NCI-H524 (cell line): ENCODE measurements around the gene SLC34A2.
"Not testable (repeated sequence)": the region's sequence is repeated elsewhere in the genome, so short reads cannot be mapped to it uniquely, and the experiment has no call there.

ENCODE experiments used
- DNase-seq, 2 experiments: peaks; one replicate each; lab custom pipeline; 2025; lab: John Stamatoyannopoulos, UW

Gene SLC34A2

DNA sequence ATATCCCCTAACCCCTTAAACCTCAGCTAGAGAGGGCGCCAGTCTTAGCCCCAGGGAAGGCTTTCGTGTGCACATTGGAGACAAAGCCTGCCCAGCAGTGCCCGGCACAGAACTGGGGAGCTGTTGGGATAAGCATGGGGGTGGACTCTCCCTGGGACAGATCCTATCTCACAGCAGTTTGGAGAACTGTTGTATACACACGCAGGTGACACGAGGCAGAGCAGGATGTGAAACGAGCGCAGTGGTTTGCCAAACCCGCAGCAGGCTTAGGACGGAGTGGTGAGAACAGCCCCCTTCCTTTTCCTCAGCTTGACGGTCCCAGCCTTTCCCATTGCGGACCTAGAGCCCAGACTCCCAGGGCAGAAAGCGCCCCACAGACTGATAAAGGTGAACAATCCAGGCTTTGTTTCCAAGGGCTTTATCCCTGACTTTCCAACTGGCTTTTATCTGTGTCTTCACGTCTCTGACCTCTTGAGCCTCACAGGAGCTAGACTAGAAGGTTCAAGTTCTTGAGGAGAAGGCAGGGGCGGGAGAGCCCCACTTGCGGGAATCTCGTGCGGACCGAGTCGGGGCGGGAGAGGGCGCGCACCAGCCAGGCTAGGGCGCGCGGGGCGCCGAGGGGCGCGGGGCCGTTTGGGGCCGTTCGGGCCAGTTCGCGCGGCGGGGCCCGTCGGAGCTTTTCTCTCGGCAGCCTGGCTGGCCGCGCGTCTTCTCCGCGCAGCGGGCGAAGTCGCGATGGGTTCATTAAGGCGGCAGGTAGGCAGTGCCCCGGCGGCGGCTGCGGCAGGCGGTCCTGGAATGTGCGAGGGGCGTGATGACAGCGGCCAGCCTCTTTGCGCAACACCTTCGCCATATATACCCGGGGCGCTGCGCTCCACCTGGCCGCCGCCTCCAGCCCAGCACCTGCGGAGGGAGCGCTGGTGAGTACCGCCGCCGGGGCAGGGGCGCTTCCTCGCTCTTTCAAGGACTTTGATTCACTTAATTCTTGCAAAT, at the start of gene SLC34A2:
TSS of gene SLC34A2 (plus strand) at position 881 of the 993 bp plus-strand sequence. CDS start 6,650 bp downstream, outside the sequence.
- peak in 1 of 2 experiments; percentile 39 for DNase-seq

- no peak for DNase-seq
Observed at GRCh38 chr4:25608644-25609043, 47.0 kb upstream of the SLC34A2 start.

DNA sequence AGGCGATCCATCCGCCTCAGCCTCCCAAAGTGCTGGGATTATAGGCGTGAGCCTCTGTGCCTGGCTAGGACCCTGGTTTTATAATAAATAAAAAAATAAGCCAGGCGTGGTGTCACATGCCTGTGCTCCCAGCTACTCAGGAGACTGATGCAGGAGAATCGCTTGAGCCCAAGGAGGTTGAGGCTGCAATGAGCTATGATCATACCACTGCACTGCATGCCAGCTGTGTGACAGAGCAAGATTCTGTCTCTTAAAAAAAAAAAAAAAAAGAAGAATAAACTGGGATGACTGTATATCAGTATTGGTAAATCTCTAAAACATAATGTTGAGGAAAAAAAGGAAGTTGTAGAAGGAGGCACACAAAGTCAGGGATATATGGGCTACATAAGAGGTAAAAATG, 45.7 kb upstream of the SLC34A2 start:
- no peak for DNase-seq

GRCh38 chr4:25613613-25614012, 42.0 kb upstream of the SLC34A2 start:
- not testable (repeated sequence) for DNase-seq

GRCh38 chr4:25614807-25615206, 40.8 kb upstream of the SLC34A2 start:
- DNase-seq, result no peak

- DNase-seq, result no peak
Observed at GRCh38 chr4:25621027-25621930, 34.4 kb upstream of the SLC34A2 start.

GRCh38 chr4:25624616-25625015, 31.0 kb upstream of the SLC34A2 start:
- no peak for DNase-seq

DNA sequence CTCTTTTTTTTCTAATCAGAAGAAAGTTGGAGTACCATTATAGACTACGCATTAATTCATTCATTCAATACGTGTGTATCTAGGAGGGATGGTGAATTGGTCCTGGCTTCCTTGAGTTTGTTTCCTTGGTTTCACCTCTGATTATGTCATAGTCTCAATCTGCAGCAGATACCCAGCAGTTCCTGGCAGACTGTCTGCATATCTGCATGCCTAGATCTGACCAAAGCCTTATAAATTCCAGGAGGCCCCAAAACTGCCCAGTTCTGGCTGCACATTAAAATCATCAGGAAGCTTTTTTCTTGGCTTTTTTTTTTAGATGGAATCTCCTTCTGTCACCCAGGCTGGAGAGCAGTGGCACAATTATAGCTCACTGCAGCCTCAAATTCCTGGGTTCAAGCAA, 27.2 kb upstream of the SLC34A2 start:
- DNase-seq, result no peak

DNA sequence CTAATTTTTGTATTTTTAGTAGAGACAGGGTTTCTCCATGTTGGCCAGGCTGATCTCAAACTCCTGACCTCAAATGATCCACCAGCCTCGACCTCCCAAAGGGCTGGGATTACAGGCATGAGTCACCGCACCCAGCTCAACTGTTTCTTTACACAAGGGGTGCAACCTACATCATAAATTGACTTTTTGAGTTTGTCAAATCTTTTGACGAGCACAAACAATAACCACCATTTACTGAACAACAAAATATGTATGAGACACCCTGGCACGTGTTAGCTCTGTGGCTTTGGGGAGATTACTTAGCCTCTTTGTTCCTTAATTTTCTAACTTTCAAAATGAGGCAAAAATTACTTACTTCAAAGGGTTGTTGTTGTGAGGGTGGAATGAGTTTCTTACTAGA, 23.5 kb upstream of the SLC34A2 start:
- DNase-seq, result no peak

DNA sequence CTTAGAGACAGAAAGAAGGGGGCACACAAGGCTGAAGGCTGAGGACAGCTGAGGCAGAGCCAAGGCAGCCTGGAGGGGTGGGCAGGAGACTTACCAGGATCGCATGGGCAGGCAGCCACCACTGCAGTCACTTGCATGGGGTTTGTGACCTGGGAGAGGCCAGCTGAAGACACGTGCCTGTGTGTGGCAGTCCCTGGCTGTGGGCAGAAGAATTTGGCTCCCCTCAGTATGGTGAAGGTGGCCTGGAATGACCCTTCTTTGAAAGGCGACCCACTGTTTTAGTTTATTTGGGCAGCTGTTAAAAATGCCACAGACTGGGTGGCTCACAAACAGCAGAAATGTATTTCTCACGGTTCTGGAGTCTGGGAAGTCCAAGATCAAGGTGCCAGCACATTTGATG, 22.1 kb upstream of the SLC34A2 start:
- no peak for DNase-seq

DNA sequence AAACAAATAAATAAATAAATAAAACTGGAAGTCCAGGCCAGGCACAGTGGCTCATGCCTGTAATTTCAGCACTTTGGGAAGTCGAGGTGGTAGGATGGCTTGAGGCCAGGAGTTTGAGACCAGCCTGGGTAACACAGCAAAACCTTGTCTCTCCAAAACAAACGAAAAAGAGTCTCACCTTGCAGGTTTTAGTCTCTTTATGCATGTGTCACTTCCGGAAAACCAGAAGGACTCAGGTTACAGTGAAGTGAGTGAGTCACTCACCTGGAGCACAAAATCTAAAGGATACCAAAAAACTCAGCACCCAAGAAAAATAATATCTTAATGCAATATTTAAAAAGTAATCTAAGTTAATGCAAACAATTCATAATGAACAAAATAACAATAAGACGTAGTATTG, 20.1 kb upstream of the SLC34A2 start:
- no peak for DNase-seq

GRCh38 chr4:25637581-25638220, 17.9 kb upstream of the SLC34A2 start:
- DNase-seq, result no peak

GRCh38 chr4:25638221-25638601, 17.4 kb upstream of the SLC34A2 start:
- no peak for DNase-seq

DNA sequence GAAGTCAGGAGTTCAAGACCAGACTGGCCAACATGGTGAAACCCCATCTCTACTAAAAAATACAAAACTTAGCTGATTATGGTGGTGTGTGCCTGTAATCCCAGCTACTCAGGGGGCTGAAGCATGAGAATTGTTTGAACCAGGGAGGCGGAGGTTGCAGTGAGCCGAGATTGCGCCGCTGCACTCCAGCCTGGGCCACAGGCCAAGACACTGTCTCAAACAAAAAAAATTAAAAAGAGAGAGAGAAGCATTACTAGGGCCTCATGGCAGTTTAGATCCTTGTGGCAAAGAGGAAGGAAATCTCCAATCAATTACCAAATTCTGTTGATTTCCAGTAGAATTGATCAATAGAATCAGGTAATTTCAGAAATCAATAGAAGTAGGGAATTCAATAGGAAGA, 16.8 kb upstream of the SLC34A2 start:
- DNase-seq, result no peak

DNA sequence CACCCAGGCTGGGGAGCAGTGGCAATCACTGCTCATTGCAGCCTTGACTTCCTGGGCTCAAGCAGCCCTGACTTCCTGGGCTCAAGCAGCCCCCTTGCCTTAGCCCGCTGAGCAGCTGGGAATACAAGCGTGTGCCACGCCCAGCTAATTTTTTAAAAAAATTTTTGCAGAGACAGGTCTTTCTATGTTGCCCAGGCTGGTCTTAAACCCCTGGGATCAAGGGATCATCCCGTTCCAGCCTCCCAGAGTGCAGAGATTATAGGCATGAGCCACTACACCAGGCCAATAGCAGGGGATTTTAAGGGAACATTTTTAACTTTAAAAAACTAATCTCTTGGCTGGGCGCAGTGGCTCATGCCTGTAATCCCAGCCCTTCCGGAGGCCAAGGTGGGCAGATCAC, 5.3 kb upstream of the SLC34A2 start:
- no peak for DNase-seq

- DNase-seq, result no peak
Observed at GRCh38 chr4:25651682-25652081, 4.0 kb upstream of the SLC34A2 start.

DNA sequence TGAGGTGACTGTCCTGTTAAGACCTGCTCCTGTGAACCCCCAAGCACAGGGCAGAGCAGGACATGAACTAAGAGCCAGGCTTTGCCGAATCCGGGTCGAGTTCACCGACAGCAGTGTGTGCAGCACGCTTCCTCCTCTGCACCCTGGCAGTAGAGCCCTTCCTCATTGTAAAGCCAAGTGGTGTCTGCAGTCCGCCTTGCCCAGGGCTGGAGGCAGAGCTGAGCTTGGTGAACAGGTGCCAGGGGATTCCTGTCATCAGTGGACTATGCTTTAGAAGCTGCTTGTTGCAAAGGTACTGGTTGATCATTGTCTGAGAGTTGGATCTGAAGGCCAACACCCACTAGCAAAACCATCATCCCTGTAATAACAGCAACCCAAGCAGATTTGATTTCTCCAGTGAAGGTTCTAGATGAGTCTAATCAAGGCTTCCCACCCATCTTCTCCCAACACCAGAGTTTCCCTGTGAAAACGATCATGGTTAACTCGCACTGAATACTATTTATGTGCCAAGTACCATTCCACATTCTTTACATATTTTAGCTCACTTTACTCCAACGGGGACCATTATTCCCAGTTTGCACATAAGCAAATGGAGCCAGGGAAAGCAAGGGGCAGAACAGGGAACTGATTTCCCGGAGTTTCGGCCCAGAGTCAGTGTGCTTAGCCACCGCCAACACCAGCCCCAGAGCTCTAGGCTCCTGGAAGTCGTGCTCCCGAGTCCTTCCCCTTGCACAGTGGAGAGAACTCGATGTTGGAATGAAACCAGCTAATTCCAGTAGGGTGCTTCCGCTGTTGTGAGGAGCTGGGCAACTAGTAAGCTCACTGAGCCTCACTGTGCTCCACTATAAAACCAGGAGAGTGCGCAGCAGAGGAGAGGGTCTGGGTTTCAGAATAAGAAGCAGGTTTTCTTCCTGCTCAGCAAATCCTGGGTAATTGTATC, 1.4 kb upstream of the SLC34A2 start:
- no peak for DNase-seq

GRCh38 chr4:25656031-25656430, 380 bp downstream of the SLC34A2 start:
- DNase-seq, result no peak

DNA sequence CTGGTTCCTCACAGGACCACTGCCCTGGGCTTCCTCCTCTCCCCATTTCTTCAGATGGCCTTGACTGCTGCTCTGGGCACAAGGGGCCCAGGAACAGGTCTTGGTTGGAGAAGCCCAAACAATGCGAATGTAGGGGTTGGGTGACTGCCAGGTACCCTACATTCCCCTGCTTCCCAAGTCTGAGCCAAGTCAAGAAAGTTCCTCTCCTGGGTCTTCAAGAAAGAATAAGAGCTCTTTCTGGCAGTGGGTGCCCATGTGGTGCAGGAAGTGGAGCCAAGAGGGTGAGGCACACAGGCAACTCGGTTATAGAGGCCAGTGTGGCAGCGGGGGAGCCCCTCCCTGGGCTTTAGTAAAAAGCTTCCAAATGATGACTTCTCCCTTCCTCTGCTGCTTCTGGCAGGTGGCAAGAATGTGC, 2.7 kb downstream of the SLC34A2 start:
- DNase-seq, result no peak

- no peak for DNase-seq
Observed at GRCh38 chr4:25658777-25659176, 3.1 kb downstream of the SLC34A2 start.

DNA sequence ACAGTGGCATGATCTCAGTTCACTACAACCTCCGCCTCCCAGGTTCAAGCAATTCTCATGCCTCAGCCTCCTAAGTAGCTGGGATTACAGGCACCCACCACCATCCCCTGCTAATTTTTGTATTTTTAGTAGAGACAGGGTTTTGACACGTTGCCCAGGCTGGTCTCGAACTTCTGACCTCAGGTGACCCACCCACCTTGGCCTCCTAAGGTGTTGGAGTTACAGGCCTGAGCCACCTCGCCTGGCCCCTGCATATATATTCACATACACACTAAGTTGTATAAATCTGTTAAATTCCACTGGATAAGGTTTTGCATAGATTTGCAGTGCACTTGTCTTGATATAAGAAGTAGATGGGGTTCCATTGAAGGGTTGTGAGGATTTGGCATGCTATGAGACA, 5.8 kb downstream of the SLC34A2 start:
- DNase-seq, result not testable (repeated sequence)
